Heart left ventricle (tissue), 16 donors: Measurements from ENCODE around the gene ABCC4. TPM values are rescaled to one million over a fixed set of nuclear protein-coding genes. Genes with fewer than 3 reads are reported as not detected.

Experiments
- ATAC-seq, 4 donors: fragments of 200-7000 bp; cut with Tn5 transposase; one replicate each; pipeline ENCODE4 v1.9.1; 2020 to 2022; ENCODE audit warnings: moderate library complexity in 4 of 4, mild to moderate bottlenecking in 3 of 4, moderate number of reproducible peaks in 1 of 4
- DNase-seq, 5 donors: peaks; one replicate each; pipeline ENCODE4 v3.0.0-alpha.2; 2020
- H3K27ac ChIP-seq, 12 donors: fragments of 200-600 bp; sonication (generic) in 4 of 12; one replicate each; pipeline versions ENCODE4 v1.5.0 to v1.8.0; 2016 to 2022; ENCODE audit warnings: mild to moderate bottlenecking in 2 of 12
- H3K27me3 ChIP-seq, 9 donors: fragments of 200-600 bp; sonication (generic) in 2 of 9; one replicate each; pipeline versions ENCODE4 v1.5.1 to v1.8.0; 2016 to 2022; ENCODE audit warnings: mild to moderate bottlenecking in 3 of 9
- H3K36me3 ChIP-seq, 9 donors: fragments of 200-600 bp; sonication (generic) in 2 of 9; one replicate each; pipeline versions ENCODE4 v1.5.0 to v1.8.0; 2018 to 2022; ENCODE audit warnings: mild to moderate bottlenecking in 2 of 9
- H3K4me1 ChIP-seq, 12 donors: fragments of 200-600 bp; sonication (generic) in 4 of 12; one replicate each; pipeline versions ENCODE4 v1.5.0 to v1.8.0; 2016 to 2022; ENCODE audit warnings: mild to moderate bottlenecking in 3 of 12
- H3K4me3 ChIP-seq, 12 donors: fragments of 200-600 bp; sonication (generic) in 4 of 12; one replicate each; pipeline versions ENCODE4 v1.5.0 to v1.8.0; 2017 to 2022; ENCODE audit warnings: mild to moderate bottlenecking in 9 of 12, moderate library complexity in 4 of 12
- H3K9me3 ChIP-seq, 12 donors: fragments of 200-600 bp; sonication (generic) in 4 of 12; one replicate each; pipeline versions ENCODE4 v1.5.0 to v1.8.0; 2016 to 2022; ENCODE audit warnings: mild to moderate bottlenecking in 1 of 12
- POLR2A ChIP-seq, 2 donors: fragments of 450-650 bp; IDR thresholded peaks; one replicate each; pipeline ENCODE4 v1.6.1; 2017; ENCODE audit warnings: antibody characterized with exemption in 2 of 2, mild to moderate bottlenecking in 2 of 2, moderate library complexity in 2 of 2
- WGBS, 4 donors: extraction: QIAGEN DNeasy Blood & Tissue Kit in 2 of 4; methylation state at CpG; one replicate each; pipeline versions ENCODE4 v1.1.5 to v1.1.7; 2013 to 2018; 5-methylcytosine and 5-hydroxymethylcytosine counted together
- intact Hi-C, 10 donors: fragments of 100-400 bp; cut with DNase I; formaldehyde crosslinking; loops; one replicate each; pipeline versions ENCODE4 v1.11.1 to v1.14.2; 2022
- polyA plus RNA-seq, 2 donors: library from polyadenylated mRNA; stranded (reverse); fragments of 200-250 nt; gene quantifications; one replicate each; pipeline ENCODE4 v1.2.3, GENCODE V29; 2013
- total RNA-seq, 9 donors: library from RNA; depleted of rRNA in 2 of 9; stranded (reverse); fragments of >200 nt in 2 of 9; fragmentation: NEBNext Ultra II Directional in 3 of 9; extraction: Animal tissue kit (Norgen Biotek cat#: 25700) in 3 of 9; gene quantifications; one replicate each; pipeline versions ENCODE4 v1.1.0 to v1.2.4, GENCODE V29; 2016 to 2023
- TF ChIP-seq, protein P1 (sequence below), 12 donors: fragments of 200-600 bp; sonication (generic) in 4 of 12; IDR thresholded peaks; one replicate each; pipeline versions ENCODE4 v1.5.0 to v1.8.0; 2018 to 2022; ENCODE audit warnings: antibody characterized with exemption in 12 of 12, mild to moderate bottlenecking in 5 of 12
- donor health status: ischemic (EF 13 %, LVEDD 7.1; RV severe dilation, severe dysfunction).
- donor health status: healthy with polysubstance abuse.
- donor health status: DM: no; HTN: yes; CAD: no.
- donor health status: DM: no; HTN: no; CAD: no.
- donor health status: ischemic (EF 25% LVEDD 6.9; RV normal size, moderate dysfunction).
- donor health status: ischemic (EF 25% LVEDD 5.7; RV mildly dilated, moderate dysfunction).
- donor health status: healthy.
- donor health status: DM: yes; HTN: yes; CAD: no.
- donor health status: ischemic (EF 35%, LVEDD 5.7; RV mildly dilated, moderate dysfunction).
- donor health status: nonischemic (EF 11% LVEDD 7.7; RV severe dilation, severe dysfunction).
- donor health status: DM: yes; HTN: yes; CAD: no.
- donor health status: PGD.
- donor health status: ischemic (EF 29% LVEDD 5.4; RV normal size, mild dysfunction).
- donor health status: nonischemic (EF 23%, LVEDD 6.1; RV moderate dilation, normal function).

Gene ABCC4
- total and polyA plus RNA-seq, 11 donors, result 0.69 to 9.0 (median 5.3) TPM

DNA sequence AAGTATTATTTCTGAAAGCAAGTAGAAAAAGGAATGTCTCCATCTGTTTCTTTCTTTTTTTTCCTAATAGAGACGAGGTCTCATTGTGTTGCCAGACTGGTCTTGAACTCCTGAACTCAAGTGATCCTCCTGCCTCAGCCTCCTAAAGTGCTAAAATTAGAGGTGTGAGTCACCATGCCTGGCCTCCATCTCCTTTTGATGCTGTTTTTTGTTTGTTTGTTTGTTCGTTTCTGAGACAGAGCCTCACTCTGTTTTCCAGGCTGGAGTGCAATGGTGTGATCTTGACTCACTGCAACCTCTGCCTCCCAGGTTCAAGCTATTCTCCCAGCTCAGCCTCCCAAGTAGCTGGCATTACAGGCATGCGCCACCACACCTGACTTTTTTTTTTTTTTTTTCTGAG lies 14.5 kb upstream of the ABCC4 start:
- Histone ChIP-seq H3K9me3 (no peaks in the 10 kb centered on the region), H3K27ac (no peak overlapping the region), H3K4me3 (no peak overlapping the region), H3K4me1 (peaks cover 0 to 5% (median 0%) of the 10 kb centered on the region in 12 donors), H3K36me3 (no peaks in the 10 kb centered on the region), H3K27me3 (no peaks in the 10 kb centered on the region)
- TF ChIP-seq, protein P1, sequence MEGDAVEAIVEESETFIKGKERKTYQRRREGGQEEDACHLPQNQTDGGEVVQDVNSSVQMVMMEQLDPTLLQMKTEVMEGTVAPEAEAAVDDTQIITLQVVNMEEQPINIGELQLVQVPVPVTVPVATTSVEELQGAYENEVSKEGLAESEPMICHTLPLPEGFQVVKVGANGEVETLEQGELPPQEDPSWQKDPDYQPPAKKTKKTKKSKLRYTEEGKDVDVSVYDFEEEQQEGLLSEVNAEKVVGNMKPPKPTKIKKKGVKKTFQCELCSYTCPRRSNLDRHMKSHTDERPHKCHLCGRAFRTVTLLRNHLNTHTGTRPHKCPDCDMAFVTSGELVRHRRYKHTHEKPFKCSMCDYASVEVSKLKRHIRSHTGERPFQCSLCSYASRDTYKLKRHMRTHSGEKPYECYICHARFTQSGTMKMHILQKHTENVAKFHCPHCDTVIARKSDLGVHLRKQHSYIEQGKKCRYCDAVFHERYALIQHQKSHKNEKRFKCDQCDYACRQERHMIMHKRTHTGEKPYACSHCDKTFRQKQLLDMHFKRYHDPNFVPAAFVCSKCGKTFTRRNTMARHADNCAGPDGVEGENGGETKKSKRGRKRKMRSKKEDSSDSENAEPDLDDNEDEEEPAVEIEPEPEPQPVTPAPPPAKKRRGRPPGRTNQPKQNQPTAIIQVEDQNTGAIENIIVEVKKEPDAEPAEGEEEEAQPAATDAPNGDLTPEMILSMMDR (IDR thresholded peaks at IDR 0.05), result no peak
- no peak for TF ChIP-seq POLR2A (IDR thresholded peaks at IDR 0.05)
- DNase-seq (no peak), ATAC-seq (no peak)
- 87 to 94% (median 88%) methylated on average over 3 of the region's 3 CpGs for WGBS, 4 donors
- intact Hi-C loops, result no loop called here

DNA sequence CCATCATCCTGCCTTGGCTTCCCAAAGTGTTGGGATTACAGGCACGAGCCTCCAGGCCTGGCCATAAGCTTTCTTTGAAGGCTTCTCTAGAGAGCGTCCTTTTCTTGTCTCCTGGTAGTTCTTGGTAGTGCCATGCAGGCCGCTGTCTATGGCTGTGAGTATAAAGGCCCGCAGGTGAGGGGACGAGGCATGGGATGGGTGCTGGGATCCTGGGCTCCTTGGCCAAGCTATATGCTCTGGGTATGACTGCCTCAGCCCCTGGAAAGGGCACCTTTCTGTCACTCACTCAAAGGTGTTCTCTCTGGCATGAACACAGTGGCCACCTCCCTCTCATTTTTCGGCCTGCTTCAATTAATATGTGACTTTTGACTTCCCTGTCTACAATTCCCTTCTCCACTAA lies 6.3 kb upstream of the ABCC4 start:
- no peak for DNase-seq
- ATAC-seq, result no peak
- no peak overlapping the region for H3K27ac ChIP-seq
- WGBS, 4 donors, result 79 to 96% (median 82%) methylated on average over 6 of the region's 6 CpGs
- H3K27me3 ChIP-seq, result no peaks in the 10 kb centered on the region
- TF ChIP-seq POLR2A (IDR thresholded peaks at IDR 0.05), result no peak
- TF ChIP-seq, protein P1 (IDR thresholded peaks at IDR 0.05), result no peak
- no peak overlapping the region for H3K4me3 ChIP-seq
- peaks cover 0 to 9% (median 0%) of the 10 kb centered on the region in 12 donors for H3K9me3 ChIP-seq
- H3K36me3 ChIP-seq, result no peaks in the 10 kb centered on the region
- intact Hi-C loops, result no loop called here
- no peaks in the 10 kb centered on the region for H3K4me1 ChIP-seq

DNA sequence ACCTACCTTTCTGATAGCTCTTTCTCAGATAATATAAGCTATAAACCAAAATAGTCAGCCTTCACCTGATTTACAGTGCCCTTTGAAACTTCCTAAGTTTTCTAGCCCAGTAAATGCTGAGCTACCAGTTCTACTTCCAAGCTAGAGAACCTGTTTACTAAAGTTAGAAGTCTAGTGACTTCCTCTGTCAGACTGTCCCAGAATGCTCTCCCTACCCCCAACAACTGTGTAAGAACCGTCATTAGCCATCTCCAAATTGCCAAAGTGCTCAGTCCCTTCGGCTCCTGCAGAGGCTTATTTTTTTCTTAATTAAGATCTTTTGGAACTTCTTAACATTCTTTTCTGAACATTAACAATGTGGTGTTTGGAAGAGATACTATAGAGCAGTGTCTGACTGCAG lies 3.2 kb upstream of the ABCC4 start:
- no peak for TF ChIP-seq POLR2A (IDR thresholded peaks at IDR 0.05)
- TF ChIP-seq, protein P1 (IDR thresholded peaks at IDR 0.05), result no peak

DNA sequence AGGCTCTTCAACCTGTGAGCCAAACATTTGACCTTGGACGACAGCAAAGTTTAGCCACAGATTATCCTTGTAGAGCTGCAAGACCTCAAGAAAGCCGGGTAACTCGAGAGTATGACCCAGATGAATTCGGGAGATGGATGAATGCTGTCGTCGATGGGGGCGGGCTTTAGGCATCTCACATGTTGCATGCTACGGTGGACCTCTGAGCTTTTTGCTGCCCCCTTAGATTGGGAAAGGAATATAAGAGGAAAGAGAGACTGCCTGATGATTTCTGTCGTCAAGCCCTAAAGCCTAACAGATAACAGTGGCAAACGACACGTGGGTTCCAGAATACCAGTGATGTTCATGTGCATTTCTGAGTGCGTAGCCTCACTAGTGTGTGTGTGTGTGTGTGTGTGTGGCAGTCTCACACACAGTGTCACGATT lies 730 bp upstream of the ABCC4 start:
- Histone ChIP-seq H3K27me3 (no peaks in the 10 kb centered on the region), H3K4me3 (peak overlapping the region in 11 of 12 donors; percentile 61 to 97 (median 79)), H3K4me1 (peaks cover 0 to 34% (median 9%) of the 10 kb centered on the region in 12 donors), H3K9me3 (no peaks in the 10 kb centered on the region), H3K36me3 (no peaks in the 10 kb centered on the region), H3K27ac (peak overlapping the region in 9 of 12 donors; percentile 64 to 93 (median 77))
- intact Hi-C loops, result loop anchor here in 5 of 10 donors (2.0 to 5.0 kb wide), 4 partner anchors 75 to 110 kb away; no protein-coding TSS in a partner anchor
- ATAC-seq (peak in 1 of 4 donors; percentile 9), DNase-seq (no peak)
- 14 to 22% (median 18%) methylated on average over 13 of the region's 13 CpGs for WGBS, 4 donors
- TF ChIP-seq POLR2A (IDR thresholded peaks at IDR 0.05), result no peak
- TF ChIP-seq, protein P1 (IDR thresholded peaks at IDR 0.05), result no peak

More for the DNA sequence above, 3.2 kb upstream of the ABCC4 start:
- H3K27ac ChIP-seq, result no peak overlapping the region
- no peaks in the 10 kb centered on the region for H3K36me3 ChIP-seq
- DNase-seq, result no peak
- H3K4me1 ChIP-seq, result peaks cover 0 to 22% (median 7%) of the 10 kb centered on the region in 12 donors
- 57 to 78% (median 68%) methylated on average over 2 of the region's 2 CpGs for WGBS, 4 donors
- H3K27me3 ChIP-seq, result no peaks in the 10 kb centered on the region
- H3K9me3 ChIP-seq, result peaks cover 0 to 5% (median 0%) of the 10 kb centered on the region in 12 donors
- ATAC-seq, result no peak
- intact Hi-C loops, result loop anchor here in 5 of 10 donors (5.0 kb wide), 3 partner anchors 73 to 112 kb away; no protein-coding TSS in a partner anchor
- no peak overlapping the region for H3K4me3 ChIP-seq
